ENCODE measurements around the gene SSNA1. TPM values are rescaled to one million over a fixed set of nuclear protein-coding genes. Genes with fewer than 3 reads are reported as not detected.

Gene SSNA1, protein sequence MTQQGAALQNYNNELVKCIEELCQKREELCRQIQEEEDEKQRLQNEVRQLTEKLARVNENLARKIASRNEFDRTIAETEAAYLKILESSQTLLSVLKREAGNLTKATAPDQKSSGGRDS
- total RNA-seq: 100 to 1,000 TPM in 2 of 5 donors, 10 to 100 TPM in 3; 28.1 to 154 (median 81.4) TPM
- 100 to 1,000 TPM; 118 to 146 (median 135) TPM for polyA plus RNA-seq
- long read RNA-seq, donor 1, transcript SSNA1-201 (3 exons, 896 nt): major isoform, 12 of 18 reads
- long read RNA-seq, donor 1, transcript SSNA1-202 (2 exons, 1,170 nt): minor isoform, 5 of 18 reads
- long read RNA-seq, donor 1, partial matches to known transcripts: 0 of 18 reads
- long read RNA-seq, donor 1, other reads (novel, unspliced or antisense): 0 of 18 reads
- long read RNA-seq, donor 2, transcript SSNA1-202 (2 exons, 1,170 nt): minor isoform, 10 of 26 reads
- long read RNA-seq, donor 2, transcript SSNA1-201 (3 exons, 896 nt): major isoform, 15 of 26 reads
- long read RNA-seq, donor 2, partial matches to known transcripts: 0 of 26 reads
- long read RNA-seq, donor 2, other reads (novel, unspliced or antisense): 0 of 26 reads
- long read RNA-seq, donor 3, transcript SSNA1-202 (2 exons, 1,170 nt): major isoform, 10 of 31 reads
- long read RNA-seq, donor 3, transcript SSNA1-201 (3 exons, 896 nt): major isoform, 10 of 31 reads
- long read RNA-seq, donor 3, partial matches to known transcripts: 11 of 31 reads
- long read RNA-seq, donor 3, other reads (novel, unspliced or antisense): 0 of 31 reads
- long read RNA-seq, donor 4, partial matches to known transcripts: 0 of 2 reads
- long read RNA-seq, donor 4, other reads (novel, unspliced or antisense): 0 of 2 reads
- long read RNA-seq, donor 5, transcript SSNA1-201 (3 exons, 896 nt): major isoform, 21 of 41 reads
- long read RNA-seq, donor 5, transcript SSNA1-202 (2 exons, 1,170 nt): minor isoform, 13 of 41 reads
- long read RNA-seq, donor 5, partial matches to known transcripts: 6 of 41 reads
- long read RNA-seq, donor 5, other reads (novel, unspliced or antisense): 0 of 41 reads
- long read RNA-seq, donor 6, transcript SSNA1-202 (2 exons, 1,170 nt): minor isoform, 19 of 68 reads
- long read RNA-seq, donor 6, transcript SSNA1-201 (3 exons, 896 nt): major isoform, 47 of 68 reads
- long read RNA-seq, donor 6, partial matches to known transcripts: 0 of 68 reads
- long read RNA-seq, donor 6, other reads (novel, unspliced or antisense): 0 of 68 reads
- long read RNA-seq, donor 7, transcript SSNA1-202 (2 exons, 1,170 nt): minor isoform, 26 of 70 reads
- long read RNA-seq, donor 7, transcript SSNA1-201 (3 exons, 896 nt): major isoform, 27 of 70 reads
- long read RNA-seq, donor 7, partial matches to known transcripts: 15 of 70 reads
- long read RNA-seq, donor 7, other reads (novel, unspliced or antisense): 0 of 70 reads
- long read RNA-seq, donor 8, transcript SSNA1-201 (3 exons, 896 nt): major isoform, 15 of 38 reads
- long read RNA-seq, donor 8, transcript SSNA1-202 (2 exons, 1,170 nt): minor isoform, 11 of 38 reads
- long read RNA-seq, donor 8, partial matches to known transcripts: 5 of 38 reads
- long read RNA-seq, donor 8, other reads (novel, unspliced or antisense): 7 of 38 reads
- long read RNA-seq, donor 9, transcript SSNA1-202 (2 exons, 1,170 nt): minor isoform, 8 of 18 reads
- long read RNA-seq, donor 9, transcript SSNA1-201 (3 exons, 896 nt): major isoform, 10 of 18 reads
- long read RNA-seq, donor 9, partial matches to known transcripts: 0 of 18 reads
- long read RNA-seq, donor 9, other reads (novel, unspliced or antisense): 0 of 18 reads
- long read RNA-seq, donor 10, transcript SSNA1-201 (3 exons, 896 nt): minor isoform, 6 of 15 reads
- long read RNA-seq, donor 10, transcript SSNA1-202 (2 exons, 1,170 nt): major isoform, 7 of 15 reads
- long read RNA-seq, donor 10, partial matches to known transcripts: 0 of 15 reads
- long read RNA-seq, donor 10, other reads (novel, unspliced or antisense): 0 of 15 reads

DNA sequence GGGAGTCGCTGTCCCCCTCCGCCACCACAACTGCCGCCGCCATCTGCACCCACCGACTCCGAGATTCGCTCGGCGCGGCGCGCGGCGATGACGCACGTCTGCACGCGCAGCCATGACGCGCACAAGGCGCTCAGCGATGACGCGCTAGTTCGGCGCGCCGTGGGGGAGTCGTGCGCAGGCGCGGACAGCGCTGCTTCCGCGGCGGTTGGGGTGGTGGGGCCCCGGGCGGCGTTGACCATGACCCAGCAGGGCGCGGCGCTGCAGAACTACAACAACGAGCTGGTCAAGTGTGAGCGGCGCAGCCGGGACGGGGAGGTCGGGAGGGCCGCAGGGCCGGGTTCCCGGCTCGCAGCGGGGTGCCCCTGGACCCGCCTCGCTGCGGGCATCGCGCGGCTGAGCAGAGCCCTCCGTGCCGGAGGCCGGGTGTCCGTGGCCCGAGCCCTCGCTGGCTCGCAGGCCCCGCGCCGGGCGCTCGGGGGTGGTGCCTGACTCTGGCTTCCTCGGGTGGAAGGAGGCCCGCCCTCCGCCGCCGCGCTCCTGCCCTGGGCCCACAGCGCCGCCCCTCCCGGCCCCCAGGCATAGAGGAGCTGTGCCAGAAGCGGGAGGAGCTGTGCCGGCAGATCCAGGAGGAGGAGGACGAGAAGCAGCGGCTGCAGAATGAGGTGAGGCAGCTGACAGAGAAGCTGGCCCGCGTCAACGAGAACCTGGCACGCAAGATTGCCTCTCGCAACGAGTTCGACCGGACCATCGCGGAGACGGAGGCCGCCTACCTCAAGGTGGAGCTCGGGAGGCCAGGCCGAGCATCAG lies at the start of gene SSNA1, which contains the start of gene ANAPC2:
SSNA1 (plus strand) TSS at position 187 of the 807 bp plus-strand sequence; CDS start at position 238, 51 bp downstream.
ANAPC2 (minus strand) TSS at position 71 of the 807 bp plus-strand sequence; CDS start at position 43, 28 bp downstream.
- Histone ChIP-seq H3K27ac (peak within 1 kb of the TSS; percentile 96 to 97 (median 96)), H3K27me3 (no peaks in the 10 kb centered on the region), H3K36me3 (peaks cover 36 to 67% (median 63%) of the 10 kb centered on the region in 4 donors), H3K4me1 (peaks cover 35 to 83% (median 77%) of the 10 kb centered on the region in 4 donors), H3K9me3 (no peaks in the 10 kb centered on the region), H3K4me3 (peak within 1 kb of the TSS; percentile 95 to 99 (median 97))
- intact Hi-C loops (cut with DNase I; ENCODE audit: low total_unique reads): loop anchor here (10.0 kb wide), 2 partner anchors 46 to 74 kb away; partner anchors contain the start of genes DPP7 and SLC34A3
- peak; percentile 95 to 98 for DNase-seq
- 0 to 1% (median 0%) methylated on average over 39 to 98 of the region's 98 CpGs for WGBS, 5 donors
- TF ChIP-seq POLR2AphosphoS5 (IDR thresholded peaks at IDR 0.05) (peak; percentile 97 to 99 (median 99)), EP300 (IDR thresholded peaks at IDR 0.05) (no peak), POLR2A (IDR thresholded peaks at IDR 0.05) (peak in 2 of 4 donors; percentile 56)
- TF ChIP-seq, protein P1, sequence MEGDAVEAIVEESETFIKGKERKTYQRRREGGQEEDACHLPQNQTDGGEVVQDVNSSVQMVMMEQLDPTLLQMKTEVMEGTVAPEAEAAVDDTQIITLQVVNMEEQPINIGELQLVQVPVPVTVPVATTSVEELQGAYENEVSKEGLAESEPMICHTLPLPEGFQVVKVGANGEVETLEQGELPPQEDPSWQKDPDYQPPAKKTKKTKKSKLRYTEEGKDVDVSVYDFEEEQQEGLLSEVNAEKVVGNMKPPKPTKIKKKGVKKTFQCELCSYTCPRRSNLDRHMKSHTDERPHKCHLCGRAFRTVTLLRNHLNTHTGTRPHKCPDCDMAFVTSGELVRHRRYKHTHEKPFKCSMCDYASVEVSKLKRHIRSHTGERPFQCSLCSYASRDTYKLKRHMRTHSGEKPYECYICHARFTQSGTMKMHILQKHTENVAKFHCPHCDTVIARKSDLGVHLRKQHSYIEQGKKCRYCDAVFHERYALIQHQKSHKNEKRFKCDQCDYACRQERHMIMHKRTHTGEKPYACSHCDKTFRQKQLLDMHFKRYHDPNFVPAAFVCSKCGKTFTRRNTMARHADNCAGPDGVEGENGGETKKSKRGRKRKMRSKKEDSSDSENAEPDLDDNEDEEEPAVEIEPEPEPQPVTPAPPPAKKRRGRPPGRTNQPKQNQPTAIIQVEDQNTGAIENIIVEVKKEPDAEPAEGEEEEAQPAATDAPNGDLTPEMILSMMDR (IDR thresholded peaks at IDR 0.05): peak in 3 of 7 experiments; percentile 6 to 48 (median 31)

DNA sequence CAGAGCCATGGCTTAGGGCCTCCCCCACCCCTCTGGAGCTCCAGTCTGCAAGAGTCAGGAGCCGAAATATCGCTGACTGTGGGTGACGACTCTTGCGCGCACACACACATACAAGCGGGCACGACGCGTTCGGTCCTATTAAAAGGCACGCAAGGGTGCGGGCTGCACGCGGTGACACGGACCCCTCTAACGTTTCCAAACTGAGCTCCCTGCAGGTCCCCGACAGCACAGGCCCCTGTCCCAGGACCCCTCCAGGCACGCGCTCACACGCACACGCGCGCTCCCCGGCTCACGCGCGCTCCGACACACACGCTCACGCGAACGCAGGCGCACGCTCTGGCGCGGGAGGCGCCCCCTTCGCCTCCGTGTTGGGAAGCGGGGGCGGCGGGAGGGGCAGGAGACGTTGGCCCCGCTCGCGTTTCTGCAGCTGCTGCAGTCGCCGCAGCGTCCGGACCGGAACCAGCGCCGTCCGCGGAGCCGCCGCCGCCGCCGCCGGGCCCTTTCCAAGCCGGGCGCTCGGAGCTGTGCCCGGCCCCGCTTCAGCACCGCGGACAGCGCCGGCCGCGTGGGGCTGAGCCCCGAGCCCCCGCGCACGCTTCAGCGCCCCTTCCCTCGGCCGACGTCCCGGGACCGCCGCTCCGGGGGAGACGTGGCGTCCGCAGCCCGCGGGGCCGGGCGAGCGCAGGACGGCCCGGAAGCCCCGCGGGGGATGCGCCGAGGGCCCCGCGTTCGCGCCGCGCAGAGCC lies 49.6 kb upstream of the SSNA1 start, which contains the start of gene GRIN1:
GRIN1 (plus strand) TSS at position 433 of the 746 bp plus-strand sequence. CDS start 333 bp downstream, outside the sequence.
- 5 to 11% (median 7%) methylated on average over 21 to 104 of the region's 104 CpGs for WGBS, 5 donors
- peaks cover 7 to 11% (median 10%) of the 10 kb centered on the region in 4 donors for H3K4me1 ChIP-seq
- no peaks in the 10 kb centered on the region for H3K36me3 ChIP-seq
- TF ChIP-seq, protein P1 (IDR thresholded peaks at IDR 0.05): no peak
- TF ChIP-seq EP300 (IDR thresholded peaks at IDR 0.05): no peak
- no peak for TF ChIP-seq POLR2A (IDR thresholded peaks at IDR 0.05)
- TF ChIP-seq POLR2AphosphoS5 (IDR thresholded peaks at IDR 0.05): no peak
- no peak within 1 kb of the TSS for H3K27ac ChIP-seq
- peak within 1 kb of the TSS in 1 of 4 donors; percentile 20 for H3K4me3 ChIP-seq
- peaks cover 50 to 99% (median 80%) of the 10 kb centered on the region in 3 donors for H3K27me3 ChIP-seq
- no peaks in the 10 kb centered on the region for H3K9me3 ChIP-seq
- intact Hi-C loops (cut with DNase I; ENCODE audit: low total_unique reads): no loop called here
- DNase-seq: peak in 1 of 2 donors; percentile 85
